Neural cell (in vitro differentiated cells): ENCODE data around the gene AGBL4.

Source experiments
- CTCF ChIP-seq: fragments of 450-650 bp; IDR thresholded peaks from 2 replicates; pipeline ENCODE4 v1.5.1; 2014; ENCODE audit warnings: antibody characterized with exemption, mild to moderate bottlenecking, moderate library complexity; ENCODE audit not compliant: poor library complexity, severe bottlenecking
- EP300 ChIP-seq: fragments of 450-650 bp; conservative IDR thresholded peaks from 2 replicates; pipeline ENCODE4 v1.6.1; 2014; ENCODE audit warnings: antibody characterized with exemption, mild to moderate bottlenecking, moderate library complexity; ENCODE audit not compliant: poor library complexity, severe bottlenecking

- TF ChIP-seq CTCF (no peak), EP300 (no peak)
These were observed 1105.7 kb downstream of the AGBL4 start for GRCh38 chr1:48917901-48918603.
